HAP-1 (cell line): Measurements from ENCODE around the gene LIPE.
A peak's percentile ranks its signal among the peaks of the same experiment; 100 is the strongest.

Source experiments
- DNase-seq, 2 experiments: peaks; one replicate each; pipeline ENCODE4 v3.0.0-alpha.2; 2016 to 2020; ENCODE audit warnings: low spot score in 2 of 2
- H3K27me3 ChIP-seq: fragments of 250-450 bp; sonication (Bioruptor Pico); 2 replicates; pipeline ENCODE4 v1.5.1; 2020; ENCODE audit warnings: low read depth, mild to moderate bottlenecking, moderate library complexity
- H3K36me3 ChIP-seq: fragments of 250-450 bp; sonication (Bioruptor Pico); replicated peaks from 2 replicates; pipeline ENCODE4 v1.5.1; 2020; ENCODE audit warnings: mild to moderate bottlenecking
- H3K4me1 ChIP-seq: fragments of 250-450 bp; sonication (Bioruptor Pico); 2 replicates; pipeline ENCODE4 v1.5.1; 2020; ENCODE audit warnings: mild to moderate bottlenecking
- H3K4me3 ChIP-seq: fragments of 250-450 bp; sonication (Bioruptor Pico); 2 replicates; pipeline ENCODE4 v1.5.1; 2020; ENCODE audit warnings: mild to moderate bottlenecking, moderate library complexity
- H3K9me3 ChIP-seq: fragments of 250-450 bp; sonication (Bioruptor Pico); 2 replicates; pipeline ENCODE4 v1.5.1; 2020; ENCODE audit warnings: mild to moderate bottlenecking, moderate library complexity
- in situ Hi-C: fragments of 300-500 bp; cut with MboI; formaldehyde crosslinking; loops from 3 replicates; pipeline ENCODE4 v1.14.3; 2020; ENCODE audit warnings: low sequenced_read_pairs, inconsistent platforms, mixed read lengths

LIPE gene

DNA sequence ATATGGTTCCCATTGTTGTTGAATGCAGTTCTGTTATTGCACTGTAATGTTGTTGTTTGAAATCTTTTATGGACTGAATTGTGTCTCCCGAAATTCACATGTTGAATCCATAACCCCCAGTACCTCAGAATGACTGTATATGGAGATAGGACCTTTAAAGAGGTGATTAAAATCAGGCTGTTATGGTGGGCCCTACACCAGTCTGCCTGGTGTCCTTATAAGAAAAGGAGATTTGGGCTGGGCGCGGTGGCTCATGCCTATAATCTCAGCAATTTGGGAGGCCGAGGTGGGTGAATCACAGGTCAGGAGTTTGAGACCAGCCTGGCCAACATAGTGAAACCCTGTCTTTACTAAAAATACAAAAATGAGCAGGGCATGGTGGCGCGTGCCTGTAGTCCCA lies 8.1 kb upstream of the LIPE start:
- Histone ChIP-seq H3K27me3 (no peaks in the 10 kb centered on the region), H3K36me3 (no peaks in the 10 kb centered on the region), H3K4me3 (no peak overlapping the region), H3K4me1 (peaks cover 4% of the 10 kb centered on the region), H3K9me3 (no peaks in the 10 kb centered on the region)
- in situ Hi-C loops: no loop called here
- DNase-seq: no peak

DNA sequence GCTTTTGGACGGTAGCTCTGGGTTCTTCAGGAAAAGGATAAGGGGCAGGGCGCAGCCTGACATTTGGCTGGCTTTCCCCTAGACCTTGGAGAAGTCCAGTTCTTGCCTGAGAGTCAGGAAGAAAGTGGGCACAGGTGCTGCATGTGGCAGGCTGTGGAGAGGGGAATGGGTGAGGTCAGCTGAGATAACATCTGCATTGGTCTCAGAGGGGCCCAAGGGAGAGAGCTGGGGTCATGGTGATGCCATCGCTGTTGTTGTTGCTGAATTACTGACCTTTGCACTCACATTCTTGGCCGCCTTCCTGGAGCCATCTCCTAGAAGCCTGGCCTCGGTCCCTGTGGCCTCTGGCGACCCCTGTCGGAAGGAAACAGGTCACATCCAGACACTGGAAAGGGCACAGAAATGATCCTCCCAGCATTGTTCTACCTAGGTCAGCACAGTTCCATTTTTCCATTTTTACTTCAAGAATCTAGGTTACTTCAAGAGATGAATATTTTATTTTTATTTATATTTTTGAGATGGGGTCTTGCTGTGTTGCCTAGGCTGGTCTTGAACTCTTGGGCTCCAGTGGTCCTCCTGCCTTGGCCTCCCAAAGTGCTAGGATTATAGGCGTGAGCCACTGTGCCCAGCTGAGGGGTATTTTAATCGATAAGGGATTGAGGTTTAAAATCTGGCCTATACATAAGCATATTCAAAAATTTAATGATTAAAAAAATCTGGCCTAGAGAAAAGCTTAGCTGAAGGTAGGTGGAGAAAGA lies 6.5 kb upstream of the LIPE start:
- H3K36me3 ChIP-seq: no peaks in the 10 kb centered on the region
- no peaks in the 10 kb centered on the region for H3K27me3 ChIP-seq
- peaks cover 4% of the 10 kb centered on the region for H3K4me1 ChIP-seq
- no peaks in the 10 kb centered on the region for H3K9me3 ChIP-seq
- in situ Hi-C loops: no loop called here
- no peak overlapping the region for H3K4me3 ChIP-seq
- DNase-seq: peak; percentile 60 to 89

DNA sequence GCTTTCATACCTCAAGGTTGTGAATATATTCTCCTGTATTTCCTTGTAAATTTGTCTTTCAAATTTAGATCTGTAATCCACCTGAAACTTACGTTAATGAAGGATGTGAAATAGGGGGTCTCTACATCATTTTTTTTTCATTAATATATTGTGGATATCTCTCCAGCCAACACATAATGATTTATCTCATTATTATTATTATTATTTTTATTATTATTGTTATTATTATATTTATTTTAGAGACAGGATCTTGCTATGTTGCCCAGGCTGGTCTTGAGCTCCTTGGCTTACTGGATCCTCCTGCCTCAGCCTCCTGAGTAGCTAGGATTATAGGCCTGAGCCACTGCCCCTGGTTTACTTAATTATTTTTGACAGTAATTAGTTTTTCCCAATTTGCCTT lies 4.3 kb upstream of the LIPE start:
- no peak overlapping the region for H3K4me3 ChIP-seq
- H3K9me3 ChIP-seq: no peaks in the 10 kb centered on the region
- H3K36me3 ChIP-seq: no peaks in the 10 kb centered on the region
- DNase-seq: no peak
- H3K27me3 ChIP-seq: no peaks in the 10 kb centered on the region
- H3K4me1 ChIP-seq: peaks cover 4% of the 10 kb centered on the region
- in situ Hi-C loops: no loop called here

DNA sequence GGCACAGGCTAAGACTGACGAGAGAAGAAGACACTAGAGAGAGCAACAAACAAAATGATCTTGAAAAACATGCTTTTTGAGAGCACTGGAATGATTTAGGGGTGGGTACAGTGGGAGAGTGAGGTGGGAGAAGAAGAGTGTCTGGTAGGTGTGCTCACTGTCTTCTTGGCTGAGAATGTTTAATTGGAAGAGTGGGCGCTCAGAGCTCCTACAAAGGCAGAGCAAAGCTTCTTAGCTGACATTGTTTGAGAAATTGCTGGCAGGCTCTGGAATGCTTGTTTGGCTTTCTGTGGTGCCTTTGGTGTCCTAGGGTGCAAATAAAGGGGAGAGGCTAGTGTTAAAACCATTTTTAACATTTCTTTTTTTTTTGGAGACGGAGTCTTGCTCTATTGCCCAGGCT lies 1.5 kb upstream of the LIPE start:
- Histone ChIP-seq H3K36me3 (no peaks in the 10 kb centered on the region), H3K9me3 (no peaks in the 10 kb centered on the region), H3K4me1 (peaks cover 6% of the 10 kb centered on the region), H3K27me3 (no peaks in the 10 kb centered on the region), H3K4me3 (no peak overlapping the region)
- in situ Hi-C loops: no loop called here
- DNase-seq: no peak

DNA sequence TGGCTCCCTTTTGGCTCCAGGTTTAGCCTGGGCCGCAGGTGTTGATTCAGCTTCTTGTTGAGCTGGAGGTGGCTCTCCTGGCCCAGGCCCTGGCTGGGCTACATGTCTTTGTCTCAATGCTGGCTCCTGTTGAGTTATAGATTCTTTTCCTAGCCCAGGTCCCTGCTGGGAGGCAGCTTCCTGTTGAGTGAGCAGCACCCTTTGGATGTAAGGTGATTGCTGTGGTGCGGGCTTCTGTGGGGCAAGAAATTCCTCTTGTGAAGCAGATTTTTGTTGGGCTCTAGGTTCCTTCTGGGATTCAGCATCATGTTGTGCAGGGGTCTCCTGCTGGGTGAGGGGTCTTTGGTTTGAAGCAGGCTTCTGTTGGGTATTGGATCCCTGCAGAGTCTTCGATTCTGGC lies 545 bp downstream of the LIPE start:
- DNase-seq: no peak
- in situ Hi-C loops: no loop called here
- no peaks in the 10 kb centered on the region for H3K9me3 ChIP-seq
- no peak overlapping the region for H3K4me3 ChIP-seq
- no peaks in the 10 kb centered on the region for H3K36me3 ChIP-seq
- H3K27me3 ChIP-seq: no peaks in the 10 kb centered on the region
- peaks cover 5% of the 10 kb centered on the region for H3K4me1 ChIP-seq

DNA sequence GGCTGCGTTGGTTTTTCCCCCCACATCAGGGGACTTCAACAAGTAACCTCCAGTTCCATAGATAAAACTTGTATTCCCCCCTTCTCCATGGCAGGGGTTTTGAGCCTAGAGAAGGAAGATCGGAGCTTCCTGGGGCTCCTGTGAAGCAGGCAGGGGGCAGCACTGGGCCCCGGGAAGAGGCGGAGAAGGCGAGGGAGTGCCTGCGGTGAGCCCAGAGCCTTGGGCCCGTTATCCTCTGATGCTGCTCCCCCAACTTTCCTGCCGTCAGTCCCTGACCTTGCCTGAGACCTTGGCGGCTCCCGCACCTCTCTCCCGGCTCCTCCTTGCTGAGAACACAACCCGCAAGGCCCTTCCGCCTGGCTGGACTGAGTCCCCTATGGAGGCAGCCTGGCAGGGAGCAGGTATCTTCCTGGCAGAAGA lies 2.5 kb downstream of the LIPE start:
- Histone ChIP-seq H3K9me3 (no peaks in the 10 kb centered on the region), H3K27me3 (no peaks in the 10 kb centered on the region), H3K36me3 (no peaks in the 10 kb centered on the region), H3K4me3 (no peak overlapping the region), H3K4me1 (peaks cover 5% of the 10 kb centered on the region)
- in situ Hi-C loops: no loop called here
- DNase-seq: peak in 1 of 2 experiments; percentile 50

DNA sequence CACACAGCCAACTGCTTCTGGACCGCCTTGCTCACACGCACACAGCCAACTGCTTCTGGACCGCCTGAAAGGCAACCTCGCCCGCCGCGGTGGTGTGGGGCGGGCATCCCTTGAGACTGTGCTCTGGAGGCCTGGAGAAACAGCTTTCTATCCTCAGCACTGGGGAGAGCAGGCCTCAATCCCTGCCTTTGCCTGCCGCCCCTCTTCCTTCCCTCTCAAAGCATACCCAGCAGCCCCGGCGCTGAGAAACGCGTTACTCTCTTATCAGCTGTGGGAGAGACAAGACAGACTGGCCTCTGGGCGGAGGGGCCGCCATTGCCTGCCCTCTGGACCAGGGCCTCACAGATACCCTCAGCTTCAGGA lies 2.9 kb downstream of the LIPE start:
- Histone ChIP-seq H3K4me3 (no peak overlapping the region), H3K27me3 (no peaks in the 10 kb centered on the region), H3K4me1 (peaks cover 5% of the 10 kb centered on the region), H3K9me3 (no peaks in the 10 kb centered on the region), H3K36me3 (no peaks in the 10 kb centered on the region)
- no peak for DNase-seq
- in situ Hi-C loops: no loop called here

DNA sequence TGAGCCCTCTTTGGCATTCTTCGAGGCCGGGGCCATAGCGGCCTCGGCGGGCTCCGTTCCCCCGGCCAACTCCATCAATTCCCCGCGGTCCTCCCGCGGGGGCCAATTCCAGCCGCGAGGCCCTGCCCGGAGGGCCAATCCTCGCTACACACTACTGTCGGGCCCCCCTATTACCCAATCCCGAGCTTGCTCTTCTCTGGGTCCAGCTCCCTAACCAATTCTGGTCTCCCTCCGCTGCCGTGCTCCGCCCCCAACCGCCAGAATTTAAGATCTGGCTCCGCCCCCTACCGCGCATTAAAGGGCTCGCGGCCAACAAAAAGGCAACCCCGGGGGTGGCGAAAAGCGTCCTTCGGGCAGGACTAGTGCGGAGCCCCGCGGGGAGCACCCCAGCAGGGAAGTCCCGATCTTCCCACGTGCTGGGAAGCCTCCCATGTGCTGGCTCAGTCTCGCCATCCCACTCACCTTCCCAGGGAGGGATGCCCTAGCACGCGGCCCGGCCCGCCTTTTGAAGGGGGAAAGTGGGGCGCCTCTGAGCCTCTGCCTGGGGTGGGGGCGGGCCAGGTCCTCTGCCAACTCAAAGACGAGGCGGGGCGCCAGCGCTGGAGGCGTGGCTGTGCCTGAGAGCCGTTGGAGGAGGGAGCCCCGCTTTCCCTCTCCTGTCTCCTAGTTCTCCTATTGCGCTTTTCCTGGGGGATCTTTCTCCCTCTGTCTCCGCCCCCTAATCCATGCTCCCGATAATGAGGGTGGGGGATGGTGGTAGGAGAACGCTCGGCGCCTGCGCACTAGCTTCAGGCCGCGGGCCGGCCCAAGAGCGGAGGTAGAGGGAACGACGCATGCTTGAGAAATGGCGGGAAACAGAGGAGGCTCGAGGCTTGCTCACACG lies 3.5 kb downstream of the LIPE start:
- Histone ChIP-seq H3K36me3 (no peaks in the 10 kb centered on the region), H3K4me1 (peaks cover 5% of the 10 kb centered on the region), H3K27me3 (no peaks in the 10 kb centered on the region), H3K4me3 (peak overlapping the region; percentile 62), H3K9me3 (no peaks in the 10 kb centered on the region)
- DNase-seq: peak; percentile 91 to 95
- in situ Hi-C loops: no loop called here

DNA sequence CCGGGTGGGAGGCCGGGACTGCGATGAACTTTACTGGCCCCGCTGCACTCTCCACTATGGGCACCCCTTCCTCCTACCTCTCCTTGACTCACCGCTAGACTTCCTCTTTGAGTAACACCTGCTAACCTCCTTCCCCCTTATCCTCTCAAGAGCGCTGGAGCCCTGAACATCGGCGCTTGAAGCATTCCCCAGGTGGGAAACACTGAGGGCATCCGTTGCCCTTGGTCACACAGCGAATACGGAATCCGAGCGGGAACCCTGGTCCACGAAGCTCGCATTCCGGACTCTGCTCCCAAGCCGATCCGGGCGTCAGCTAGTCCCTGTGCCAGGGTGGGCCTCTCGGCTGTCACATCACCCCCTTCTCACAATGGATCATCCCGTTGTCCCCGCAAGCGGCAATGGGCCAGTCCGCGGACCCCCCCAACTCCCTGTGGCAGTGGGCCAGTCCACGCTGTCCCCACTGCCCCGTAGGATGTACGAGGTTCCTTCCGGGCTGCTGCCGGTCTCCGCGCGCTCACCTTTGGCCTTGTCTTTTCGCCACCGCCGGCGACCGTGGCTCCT lies 4.2 kb downstream of the LIPE start:
- H3K9me3 ChIP-seq: no peaks in the 10 kb centered on the region
- H3K4me1 ChIP-seq: peaks cover 5% of the 10 kb centered on the region; the same call in 1 of the 2 replicates
- H3K4me3 ChIP-seq: peak overlapping the region; percentile 62
- in situ Hi-C loops: no loop called here
- DNase-seq: peak; percentile 15 to 70
- no peaks in the 10 kb centered on the region for H3K36me3 ChIP-seq
- H3K27me3 ChIP-seq: no peaks in the 10 kb centered on the region

DNA sequence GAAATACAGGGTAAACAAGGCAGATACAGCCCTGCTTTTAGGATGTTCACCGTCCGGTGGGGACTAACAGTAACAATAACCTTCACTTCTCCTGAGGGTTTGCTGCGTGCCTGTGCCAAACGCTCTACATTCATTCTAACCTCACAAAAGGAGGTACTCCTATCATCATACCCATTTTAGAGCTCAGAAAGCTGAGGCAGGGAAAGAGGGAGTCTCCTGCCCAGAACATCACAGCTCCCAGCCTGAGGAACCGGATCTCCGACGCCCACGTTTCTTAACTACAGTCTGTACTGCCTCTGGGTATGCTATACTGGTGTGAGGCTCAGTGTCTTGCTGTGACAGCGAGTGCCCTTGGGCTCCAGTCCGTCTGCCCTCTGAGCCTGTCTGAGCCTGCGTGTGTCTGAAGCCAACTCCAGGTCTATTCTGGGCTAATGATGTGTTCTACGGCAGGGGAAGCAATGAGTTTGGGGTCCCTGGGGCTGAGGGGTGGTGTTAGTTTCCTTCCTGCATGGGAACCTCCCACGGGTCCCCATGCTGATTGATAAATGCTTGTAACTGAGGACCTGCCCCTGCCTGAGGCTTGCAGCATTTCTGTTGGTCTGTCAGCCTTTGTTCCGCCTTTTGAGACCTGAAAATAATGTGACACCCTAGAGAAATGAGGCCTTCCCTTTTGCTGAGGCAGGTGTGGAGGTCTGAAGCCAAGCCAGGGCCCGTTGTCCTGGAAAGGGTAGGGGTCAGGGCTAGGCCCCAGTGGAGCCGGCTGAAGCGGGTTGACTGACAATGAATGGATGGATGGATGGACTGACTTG lies 4.9 kb downstream of the LIPE start:
- Histone ChIP-seq H3K9me3 (no peaks in the 10 kb centered on the region), H3K4me1 (peaks cover 5% of the 10 kb centered on the region; the same call in 1 of the 2 replicates), H3K27me3 (no peaks in the 10 kb centered on the region), H3K36me3 (no peaks in the 10 kb centered on the region), H3K4me3 (peak overlapping the region; percentile 62)
- no peak for DNase-seq
- in situ Hi-C loops: no loop called here

DNA sequence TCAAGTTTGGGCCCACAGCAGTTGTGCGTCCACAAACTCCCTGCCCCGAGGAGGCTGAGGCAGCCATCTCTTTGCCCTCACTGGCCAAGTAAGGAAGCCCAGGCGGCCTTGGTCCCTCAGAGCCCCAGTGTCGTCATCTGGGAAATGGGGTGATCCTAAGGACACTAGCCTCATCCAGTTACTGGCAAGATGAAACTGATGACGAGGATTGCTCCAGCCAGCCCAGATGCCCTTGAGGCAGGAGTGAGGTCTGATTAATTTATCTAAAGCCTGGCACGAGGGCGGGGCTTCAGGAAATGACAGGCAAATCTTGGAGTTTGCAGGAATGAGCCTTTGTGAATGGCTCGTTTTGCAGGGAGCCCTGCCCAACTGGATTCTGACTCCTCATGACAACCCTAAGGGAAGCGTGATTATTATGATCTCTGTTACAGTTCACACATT lies 5.6 kb downstream of the LIPE start:
- DNase-seq: no peak
- no peaks in the 10 kb centered on the region for H3K9me3 ChIP-seq
- H3K36me3 ChIP-seq: no peaks in the 10 kb centered on the region
- in situ Hi-C loops: no loop called here
- no peak overlapping the region for H3K4me3 ChIP-seq
- H3K4me1 ChIP-seq: peaks cover 5% of the 10 kb centered on the region; the same call in 1 of the 2 replicates
- no peaks in the 10 kb centered on the region for H3K27me3 ChIP-seq

DNA sequence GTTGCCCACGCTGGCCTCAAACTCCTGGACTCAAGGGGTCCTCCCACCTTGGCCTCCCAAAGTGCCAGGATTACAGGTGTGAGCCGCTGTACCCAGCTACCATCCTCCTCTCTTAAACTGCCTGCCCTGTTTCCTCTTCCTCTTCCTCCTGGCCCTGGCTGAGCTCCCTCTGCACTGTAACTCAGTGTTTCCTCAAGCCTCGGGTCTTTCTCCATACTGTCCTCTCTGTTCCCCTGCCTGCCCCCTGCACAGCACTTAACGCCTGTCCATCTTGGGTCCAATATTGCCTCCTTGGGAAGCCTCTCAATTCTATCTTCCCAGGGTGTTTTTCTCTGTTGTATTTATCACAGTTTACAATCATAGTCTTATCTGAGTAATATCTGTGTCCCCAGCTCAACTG lies 6.1 kb downstream of the LIPE start:
- Histone ChIP-seq H3K4me3 (no peak overlapping the region), H3K27me3 (no peaks in the 10 kb centered on the region), H3K36me3 (no peaks in the 10 kb centered on the region), H3K9me3 (no peaks in the 10 kb centered on the region), H3K4me1 (peaks cover 5% of the 10 kb centered on the region; the same call in 1 of the 2 replicates)
- in situ Hi-C loops: no loop called here
- DNase-seq: no peak

DNA sequence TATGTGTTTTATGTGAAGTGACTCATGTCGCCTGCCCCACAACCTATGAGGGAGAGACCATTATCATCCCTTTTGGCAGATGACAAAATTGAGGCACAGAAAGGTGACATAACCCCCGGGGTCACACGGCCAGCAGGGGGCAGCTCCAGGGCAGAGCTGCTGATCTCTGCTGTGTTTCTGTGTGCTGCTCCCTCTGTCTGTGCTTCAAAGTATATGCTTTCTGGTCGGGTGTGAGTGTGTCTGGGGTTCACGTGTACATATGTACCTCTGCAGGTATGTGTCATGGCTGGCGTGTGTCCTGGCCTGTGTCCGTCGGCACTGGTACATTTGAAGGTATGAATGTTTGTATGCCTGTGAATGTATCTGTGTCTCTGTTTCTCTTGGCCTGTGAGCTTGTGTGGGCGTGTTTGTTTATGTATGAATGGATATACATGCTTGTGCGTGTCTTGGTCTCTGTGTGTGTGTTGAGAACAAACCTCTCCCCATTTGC lies 7.1 kb downstream of the LIPE start:
- in situ Hi-C loops: no loop called here
- Histone ChIP-seq H3K9me3 (no peaks in the 10 kb centered on the region), H3K27me3 (no peaks in the 10 kb centered on the region), H3K36me3 (no peaks in the 10 kb centered on the region), H3K4me3 (no peak overlapping the region), H3K4me1 (peaks cover 5% of the 10 kb centered on the region; the same call in 1 of the 2 replicates)
- peak; percentile 40 to 74 for DNase-seq
